GM21360 (cell line): ENCODE data around the gene FNDC10.

Experiments
- ATAC-seq: cut with Tn5 transposase; IDR thresholded peaks from one replicate; pipeline ENCODE4 v1.9.1; 2021; ENCODE audit warnings: mild to moderate bottlenecking, moderate library complexity; ENCODE audit not compliant: unreplicated experiment

FNDC10 gene

DNA sequence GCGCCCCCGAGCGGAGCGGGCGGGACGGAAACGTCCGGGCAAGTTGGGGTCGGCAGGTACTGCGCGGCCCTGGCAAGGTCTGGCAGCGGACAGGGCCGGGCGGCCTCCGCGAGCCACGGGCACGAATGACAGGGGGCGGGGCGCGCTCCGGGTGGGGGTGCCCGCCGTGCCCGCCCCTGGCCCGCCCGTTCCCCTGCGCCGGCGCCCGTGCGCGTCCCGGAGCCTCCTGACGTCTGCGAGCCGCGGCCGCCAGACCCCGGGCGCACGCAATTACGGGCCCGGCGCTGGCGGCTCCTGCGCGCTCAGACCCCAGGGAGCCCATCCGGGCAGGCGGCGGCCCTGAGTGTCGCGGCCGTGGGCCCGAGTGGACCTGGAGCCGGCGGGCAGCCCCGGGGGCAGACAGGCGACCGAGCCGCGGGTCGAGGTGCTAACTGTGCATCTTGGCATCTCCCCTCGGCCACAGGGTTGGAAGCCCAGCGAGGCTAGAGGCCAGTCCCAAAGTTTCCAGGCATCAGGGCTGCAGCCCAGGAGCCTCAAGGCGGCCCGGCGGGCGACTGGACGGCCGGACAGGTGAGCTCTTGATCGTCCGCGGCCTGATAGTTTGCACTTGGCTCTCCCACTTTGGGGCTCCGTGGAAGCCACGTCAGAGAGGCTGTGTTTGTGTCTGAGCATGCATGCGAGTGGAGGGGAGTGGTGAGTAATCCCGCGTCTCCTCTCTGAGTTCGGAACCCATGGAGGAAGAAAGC lies 16.3 kb upstream of the FNDC10 start:
- ATAC-seq: peak; percentile 10

- peak; percentile 76 for ATAC-seq
Measured at GRCh38 chr1:1615256-1616044, 15.5 kb upstream of the FNDC10 start, which contains the start of gene MIB2. TSS of gene MIB2 (plus strand) at chr1:1615500. CDS start at chr1:1623453, 7,953 bp downstream.

GRCh38 chr1:1614954-1615255 lies 15.0 kb upstream of the FNDC10 start:
- ATAC-seq: no peak

- no peak for ATAC-seq
Measured at GRCh38 chr1:1614204-1614953, 14.4 kb upstream of the FNDC10 start.

DNA sequence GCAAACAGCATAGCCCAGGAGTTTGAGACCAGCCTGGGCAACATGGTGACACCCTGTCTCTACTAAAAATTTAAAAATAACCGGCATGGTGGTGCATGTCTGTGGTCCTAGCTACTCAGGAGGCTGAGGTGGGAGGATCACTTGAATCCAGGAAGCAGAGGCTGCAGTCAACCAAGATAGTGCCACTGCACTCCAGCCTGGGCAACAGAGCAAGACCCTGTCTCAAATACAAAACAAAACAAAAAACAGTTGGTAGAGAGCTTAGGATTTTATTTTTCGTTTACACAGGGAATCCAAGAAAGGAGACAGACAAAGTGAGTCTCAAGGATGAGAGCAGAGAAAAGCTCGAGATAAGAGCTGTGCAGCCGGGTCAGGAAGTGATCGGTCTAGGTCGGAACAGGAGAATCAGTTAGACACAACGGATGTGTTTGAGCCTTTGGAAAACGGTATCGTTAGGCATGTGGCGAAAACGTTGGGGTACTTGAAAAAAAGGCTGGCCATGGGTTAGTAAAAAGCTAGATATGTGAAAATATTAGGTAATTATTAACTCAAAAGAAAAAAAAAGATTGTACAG lies 13.7 kb upstream of the FNDC10 start:
- no peak for ATAC-seq

GRCh38 chr1:1612104-1612400 lies 12.1 kb upstream of the FNDC10 start:
- ATAC-seq: no peak

DNA sequence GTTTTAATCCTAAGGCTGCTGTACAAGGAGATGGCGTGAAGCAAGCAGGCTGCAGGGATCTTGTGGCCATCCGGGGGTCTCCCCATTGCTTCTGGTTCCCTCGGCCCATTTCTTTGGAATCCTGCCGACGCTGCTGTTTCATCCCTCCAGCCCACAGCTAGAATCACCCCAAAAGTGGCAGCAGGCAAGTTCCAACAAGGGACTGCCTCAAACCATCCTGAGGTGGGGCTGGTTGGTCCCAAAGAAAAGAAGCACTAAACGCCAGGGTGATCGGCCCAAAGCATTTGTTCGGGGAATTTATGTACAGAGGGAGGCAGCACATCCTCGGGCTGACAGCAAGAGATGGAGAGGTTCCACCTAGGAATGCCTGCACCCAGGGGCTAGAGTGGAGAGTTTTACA lies 10.9 kb upstream of the FNDC10 start:
- ATAC-seq: no peak

- ATAC-seq: no peak
Measured at GRCh38 chr1:1609822-1610485, 10.0 kb upstream of the FNDC10 start.

- no peak for ATAC-seq
Measured at GRCh38 chr1:1606232-1606631, 6.3 kb upstream of the FNDC10 start.

DNA sequence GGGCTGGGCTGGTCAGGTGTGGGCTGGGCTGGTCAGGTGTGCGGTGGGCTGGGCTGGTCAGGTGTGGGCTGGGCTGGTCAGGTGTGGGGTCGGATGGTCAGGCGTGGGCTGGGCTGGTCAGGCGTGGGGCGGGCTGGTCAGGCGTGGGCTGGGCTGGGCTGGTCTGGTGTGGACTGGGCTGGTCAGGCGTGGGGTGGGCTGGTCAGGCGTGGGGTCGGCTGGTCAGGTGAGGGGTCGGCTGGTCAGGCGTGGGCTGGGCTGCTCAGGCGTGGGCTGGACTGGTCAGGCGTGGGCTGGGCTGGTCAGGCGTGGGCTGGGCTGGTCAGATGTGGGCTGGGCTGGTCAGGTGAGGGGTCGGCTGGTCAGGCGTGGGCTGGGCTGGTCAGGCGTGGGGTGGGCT lies 5.8 kb upstream of the FNDC10 start:
- no peak for ATAC-seq

GRCh38 chr1:1605034-1605591 lies 5.2 kb upstream of the FNDC10 start:
- no peak for ATAC-seq

DNA sequence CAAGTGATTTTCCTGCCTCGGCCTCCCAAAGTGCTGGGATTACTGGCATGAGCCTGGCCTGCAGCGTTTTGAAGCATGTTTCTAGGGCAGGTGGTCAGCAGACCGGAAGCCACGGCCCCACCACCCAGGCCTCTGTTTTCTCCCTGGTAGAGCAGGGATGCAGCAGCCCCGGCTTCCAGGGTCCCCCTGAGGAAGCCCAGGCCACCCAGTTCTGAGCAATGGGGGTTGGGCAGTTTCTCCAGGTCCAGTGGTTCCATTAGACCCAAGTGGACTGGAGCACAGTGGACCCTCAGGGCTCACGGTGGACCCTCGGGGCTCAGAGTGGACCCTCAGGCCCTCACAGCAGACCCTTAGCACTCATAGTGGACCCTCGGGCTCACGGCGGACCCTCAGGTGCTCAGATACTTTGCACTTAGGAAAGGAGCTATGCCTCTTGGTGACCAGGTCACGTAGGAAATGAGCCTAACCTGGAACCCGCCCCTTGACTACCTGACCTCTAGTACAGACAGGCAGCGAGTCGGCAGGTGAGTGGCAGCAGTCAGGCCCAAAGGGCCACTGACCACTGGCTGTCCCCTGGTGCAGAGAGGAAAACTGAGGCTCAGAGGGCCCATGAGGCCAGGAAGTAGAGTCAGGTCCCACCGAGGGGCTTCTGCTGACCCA lies 4.6 kb upstream of the FNDC10 start:
- ATAC-seq: no peak

DNA sequence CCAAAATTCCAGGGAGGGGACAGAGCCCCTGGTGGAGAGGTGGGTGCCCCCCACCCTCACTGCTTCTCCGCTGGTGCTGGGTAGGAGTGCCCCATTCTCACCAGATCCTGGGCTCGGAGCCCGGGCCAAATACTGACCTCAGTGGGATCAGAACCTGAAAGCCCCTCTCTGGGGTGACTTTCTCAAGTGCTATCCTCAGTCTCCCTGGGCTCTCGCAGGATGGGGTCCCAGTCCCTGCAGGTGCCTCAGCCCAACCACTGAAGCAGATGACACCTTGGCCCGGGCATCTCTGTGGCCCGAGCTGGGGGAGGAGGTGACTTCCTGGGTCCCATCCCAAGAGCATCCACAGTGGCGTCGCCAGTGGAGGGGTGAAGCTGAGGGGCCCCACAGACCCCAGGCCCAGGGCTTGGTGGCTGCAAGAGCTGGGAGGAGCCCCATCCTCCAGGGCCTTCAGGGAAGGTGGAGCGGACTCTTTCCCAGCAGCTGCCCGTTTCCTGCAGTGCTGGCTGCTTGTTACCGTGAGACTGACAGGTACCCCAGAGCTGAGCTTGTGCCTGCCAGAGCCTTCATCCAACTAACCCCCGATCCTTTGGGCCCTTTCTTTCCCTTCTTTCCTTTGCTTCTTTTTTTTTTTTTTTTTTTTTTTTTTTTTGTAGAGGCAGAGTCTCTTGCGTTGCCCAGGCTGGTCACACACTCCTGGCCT lies 3.9 kb upstream of the FNDC10 start:
- ATAC-seq: no peak

GRCh38 chr1:1602968-1603506 lies 3.1 kb upstream of the FNDC10 start:
- no peak for ATAC-seq

GRCh38 chr1:1602304-1602967 lies 2.5 kb upstream of the FNDC10 start:
- no peak for ATAC-seq

DNA sequence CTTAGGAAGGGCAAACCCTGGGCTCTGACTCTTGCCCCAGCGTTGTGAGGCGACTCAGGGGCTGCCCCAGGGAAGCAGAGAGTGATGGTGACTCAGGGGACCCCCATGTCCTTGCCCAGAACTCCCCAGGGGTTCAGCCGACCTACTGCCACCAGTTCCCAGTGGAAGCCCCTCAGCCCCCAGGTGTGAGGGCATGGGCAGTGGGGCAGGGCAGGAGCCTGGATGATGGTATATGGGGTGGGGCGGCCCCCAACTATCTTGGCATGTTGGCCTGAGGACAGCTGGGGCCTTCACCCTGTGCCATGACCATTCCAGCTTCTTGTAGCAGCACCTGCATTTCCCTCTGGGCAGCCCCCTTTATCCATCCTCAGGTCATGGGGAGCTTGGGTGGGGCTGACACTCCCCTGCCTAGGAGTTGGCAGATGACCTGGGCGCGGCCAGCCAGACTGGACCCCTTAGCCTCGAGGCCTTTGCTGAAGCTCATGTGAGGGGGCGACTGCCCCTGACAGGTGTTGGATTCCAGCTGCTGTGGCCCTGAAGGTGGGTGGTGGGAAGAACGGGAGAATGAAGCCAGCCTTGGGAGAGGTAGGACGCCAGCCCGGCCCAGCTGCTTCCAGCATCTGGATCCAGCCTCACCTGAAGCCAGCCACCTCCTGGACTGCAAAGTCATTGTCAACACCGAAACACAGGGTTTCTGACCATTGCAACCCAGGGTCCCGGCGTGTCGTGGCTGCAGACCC lies 1.8 kb upstream of the FNDC10 start:
- no peak for ATAC-seq

- ATAC-seq: no peak
Measured at GRCh38 chr1:1600861-1601563, 1.1 kb upstream of the FNDC10 start.
